Midbrain (tissue), 1 donor: Measurements from ENCODE around the gene JMJD1C.
A peak's percentile ranks its signal among the peaks of the same experiment; 100 is the strongest.
"Not testable (repeated sequence)": the region's sequence is repeated elsewhere in the genome, so short reads cannot be mapped to it uniquely, and the experiment has no call there.

Experiments
- DNase-seq: peaks from one replicate; lab custom pipeline; 2025; lab: John Stamatoyannopoulos, UW

JMJD1C gene

DNA sequence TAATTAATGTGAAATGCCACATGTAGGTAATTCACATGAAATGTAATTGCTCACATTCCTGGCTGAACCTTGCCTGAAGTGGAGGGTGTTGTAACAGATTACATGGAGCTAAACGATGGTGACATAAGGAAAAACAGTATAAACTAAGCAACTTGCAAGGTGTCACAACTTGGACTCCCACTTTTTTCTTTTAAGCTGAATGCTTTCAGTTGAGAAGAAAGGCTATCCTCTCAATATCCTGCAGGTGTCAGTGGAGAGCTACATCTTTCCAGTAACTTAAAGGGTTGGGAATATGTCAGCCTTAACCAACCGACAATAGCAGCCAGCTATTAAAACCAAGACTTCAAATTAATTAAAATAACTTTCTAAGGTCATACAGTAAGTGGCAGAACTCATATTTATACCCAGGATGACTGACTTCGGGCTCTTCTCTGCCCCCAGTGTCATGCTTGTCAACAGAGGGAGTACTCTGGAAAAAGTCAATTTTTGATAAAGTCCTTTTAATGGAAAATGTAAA lies 299.0 kb downstream of the JMJD1C start:
- DNase-seq = peak; percentile 67

GRCh38 chr10:63165249-63165648 lies 300.5 kb downstream of the JMJD1C start:
- no peak for DNase-seq

DNA sequence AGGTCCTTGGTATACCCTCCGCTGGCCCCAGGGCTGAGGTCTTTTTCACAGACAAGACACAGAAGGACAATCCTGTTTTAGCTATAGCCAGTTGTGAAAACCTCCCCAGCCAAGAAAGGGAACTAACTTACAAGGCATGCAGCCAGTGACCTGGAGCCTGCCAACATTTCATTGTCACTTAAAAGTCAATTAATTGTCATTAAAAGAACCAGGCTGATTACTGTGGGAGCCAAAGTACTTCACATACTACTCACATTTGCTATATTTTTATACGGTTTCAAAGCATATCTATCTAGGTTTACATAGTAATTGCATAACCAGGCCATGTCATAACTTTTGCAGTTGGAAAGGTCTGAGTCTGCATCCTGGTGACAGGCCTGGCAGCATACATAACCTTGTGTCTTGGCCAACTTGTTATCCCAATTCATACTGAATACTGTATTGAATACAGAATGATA lies 301.6 kb downstream of the JMJD1C start:
- DNase-seq = no peak

DNA sequence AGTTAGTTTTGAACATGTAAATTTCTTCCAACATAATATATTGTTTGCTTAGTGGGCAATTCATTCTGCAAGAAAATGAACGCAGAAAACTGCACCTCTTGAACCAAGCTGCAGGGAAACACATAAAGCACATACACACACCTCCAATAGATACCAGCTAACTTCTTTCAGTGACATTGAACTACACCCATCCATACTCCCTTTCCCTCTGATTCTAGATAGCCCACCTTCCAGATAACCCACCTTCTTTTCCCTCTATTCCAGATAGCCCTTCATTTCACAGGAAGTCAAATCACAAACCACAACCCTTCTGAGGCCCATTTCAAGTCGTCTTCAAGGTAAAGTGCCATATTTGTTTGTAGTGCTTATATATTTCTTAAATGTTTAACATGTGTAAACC lies 304.2 kb downstream of the JMJD1C start:
- DNase-seq = no peak

DNA sequence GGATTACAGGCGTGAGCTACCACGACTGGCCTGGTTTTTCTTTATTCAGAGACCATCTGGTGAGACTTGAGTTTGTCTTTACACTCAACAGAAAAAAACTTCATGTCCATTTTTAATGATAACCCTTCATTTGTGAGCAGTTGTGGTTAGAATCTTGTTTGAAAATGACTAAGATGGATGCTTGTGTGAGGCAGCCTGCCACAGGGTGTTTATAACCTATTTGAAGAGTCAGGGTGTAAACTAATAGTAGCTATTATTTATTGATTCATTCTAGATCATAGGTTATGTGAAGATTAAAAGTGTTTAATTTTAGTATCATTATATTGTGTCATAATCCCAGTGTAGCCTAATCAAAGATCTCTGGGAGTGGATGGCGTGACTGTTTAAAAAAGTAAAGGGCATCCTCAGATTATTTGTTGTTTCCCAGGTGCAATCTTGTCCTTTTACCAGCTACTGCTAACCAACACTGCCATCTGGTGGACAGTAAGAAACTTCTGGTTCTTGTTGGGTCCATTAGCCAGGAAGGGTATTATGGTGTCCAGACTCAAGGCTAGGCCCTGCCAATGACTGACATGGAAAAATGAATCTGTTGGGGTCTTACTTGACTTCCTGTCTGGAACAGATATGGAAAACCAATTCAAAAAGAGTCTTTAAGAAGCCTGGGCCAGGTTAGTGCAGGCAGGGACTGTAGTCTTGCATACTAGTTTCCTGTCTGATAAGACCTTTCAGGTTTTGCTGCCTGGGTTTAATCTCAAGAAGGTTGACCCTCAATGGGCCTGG lies 307.7 kb downstream of the JMJD1C start:
- DNase-seq = peak; percentile 72

- DNase-seq = no peak
Observed at GRCh38 chr10:63156236-63156635, 309.5 kb downstream of the JMJD1C start.

- no peak for DNase-seq
Observed at GRCh38 chr10:63155388-63156020, 310.3 kb downstream of the JMJD1C start.

GRCh38 chr10:63154546-63155387 lies 311.0 kb downstream of the JMJD1C start:
- no peak for DNase-seq

GRCh38 chr10:63153868-63154545 lies 311.8 kb downstream of the JMJD1C start:
- DNase-seq = not testable (repeated sequence)

DNA sequence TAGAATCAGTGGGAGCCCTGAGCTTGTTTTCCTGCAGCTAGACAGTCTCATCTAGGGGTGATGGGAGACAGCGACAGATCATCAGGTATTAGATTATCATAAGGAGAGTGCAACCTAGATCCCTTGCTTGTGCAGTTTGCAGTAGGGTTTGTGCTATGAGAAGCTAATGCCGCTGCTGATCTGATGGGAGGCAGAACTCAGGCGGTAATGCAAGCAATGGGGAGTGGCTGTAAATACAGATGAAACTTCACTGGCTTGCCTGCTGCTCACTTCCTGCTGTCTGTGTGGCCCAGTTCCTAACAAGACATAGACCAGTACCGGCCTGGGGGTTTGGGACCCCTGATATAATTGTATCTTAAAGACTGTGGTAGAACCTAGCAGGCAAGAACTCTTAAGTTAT lies 315.0 kb downstream of the JMJD1C start:
- no peak for DNase-seq

DNA sequence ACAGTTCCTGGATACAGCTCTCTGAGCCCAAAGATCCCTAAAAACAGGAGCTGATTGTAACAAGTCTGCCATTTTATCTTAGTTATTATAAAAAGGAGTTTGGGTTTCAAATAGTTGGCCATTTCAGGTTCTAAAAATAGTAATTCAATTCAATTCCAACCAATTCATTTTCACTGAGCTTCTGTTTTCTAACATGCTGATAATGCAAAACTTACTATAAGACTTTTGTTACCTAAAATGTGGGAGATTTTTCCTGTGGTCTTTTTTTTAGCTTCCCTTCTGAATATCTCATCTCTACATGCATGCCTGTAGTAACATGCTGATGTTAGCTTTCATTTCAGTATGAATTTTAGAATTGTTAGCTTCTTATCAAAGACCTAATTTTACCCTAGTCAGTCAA lies 319.3 kb downstream of the JMJD1C start:
- DNase-seq = no peak

GRCh38 chr10:63145782-63146181 lies 320.0 kb downstream of the JMJD1C start:
- no peak for DNase-seq

GRCh38 chr10:63143987-63144386 lies 321.8 kb downstream of the JMJD1C start:
- DNase-seq = no peak

DNA sequence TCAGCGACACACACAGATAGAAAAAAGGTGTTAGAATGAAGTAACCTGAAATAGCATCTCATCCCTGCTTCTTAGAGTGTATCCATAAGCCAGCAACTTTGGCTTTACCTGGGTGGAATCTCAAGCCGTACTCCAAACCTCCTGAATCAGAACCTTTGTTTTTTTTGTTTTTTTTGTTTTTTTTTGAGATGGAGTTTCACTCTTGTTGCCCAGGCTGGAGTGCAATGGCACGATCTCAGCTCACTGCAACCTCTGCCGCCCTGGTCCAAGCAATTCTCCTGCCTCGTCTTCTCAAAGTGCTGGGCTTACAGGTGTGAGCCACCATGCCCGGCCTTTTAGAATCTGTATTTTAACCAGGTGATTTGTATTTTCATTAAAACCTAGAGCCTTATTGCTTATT lies 323.6 kb downstream of the JMJD1C start:
- no peak for DNase-seq

DNA sequence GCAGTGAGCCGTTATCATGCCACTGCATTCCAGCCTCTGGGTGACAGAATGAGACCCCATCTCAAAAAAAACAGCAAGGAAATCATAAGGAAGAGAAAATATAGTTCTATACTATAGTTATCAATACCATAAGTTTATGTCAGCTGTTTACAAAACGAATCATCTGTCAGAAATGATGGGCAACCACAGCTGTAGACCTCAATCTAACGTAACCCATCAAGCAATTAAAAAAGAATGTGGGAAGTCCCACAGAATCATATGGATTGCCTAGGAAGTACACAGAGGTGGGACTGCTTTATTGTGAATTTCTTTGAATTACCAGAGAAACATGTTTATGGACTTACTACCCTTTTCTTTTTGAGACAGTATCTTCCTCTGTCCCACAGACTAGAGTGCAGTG lies 325.7 kb downstream of the JMJD1C start:
- no peak for DNase-seq

- DNase-seq = no peak
Observed at GRCh38 chr10:63137306-63137705, 328.5 kb downstream of the JMJD1C start.

- DNase-seq = no peak
Observed at GRCh38 chr10:63133821-63134557, 331.8 kb downstream of the JMJD1C start.

GRCh38 chr10:63133056-63133820 lies 332.5 kb downstream of the JMJD1C start, which contains the start of gene NRBF2:
Gene NRBF2 (plus strand): TSS chr10:63133328. CDS start chr10:63133471, 143 bp downstream.
- DNase-seq = peak; percentile 93

- DNase-seq = no peak
Observed at GRCh38 chr10:63132651-63133055, 333.1 kb downstream of the JMJD1C start.

DNA sequence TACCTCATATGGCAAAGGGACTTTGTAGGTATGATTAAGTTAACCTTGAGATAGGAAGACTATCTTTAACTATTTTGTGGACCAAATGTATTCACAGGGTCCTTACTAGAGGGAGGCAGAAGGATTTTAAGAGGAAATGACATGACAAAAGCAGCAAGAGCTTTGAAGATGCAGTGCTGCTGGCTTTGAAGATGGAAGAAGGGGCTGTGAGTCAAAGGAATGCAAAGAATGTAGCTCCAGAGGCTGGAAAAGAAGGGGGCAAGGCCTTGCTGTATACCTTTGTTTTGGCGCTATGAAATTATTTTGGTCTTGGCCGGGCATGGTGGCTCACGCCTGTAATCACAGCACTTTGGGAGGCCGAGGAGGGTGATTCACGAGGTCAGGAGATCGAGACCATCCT lies 335.9 kb downstream of the JMJD1C start:
- DNase-seq = no peak
